GM23338 (cell line): Measurements from ENCODE around the gene TMEM126B. TPM values are rescaled to one million over a fixed set of nuclear protein-coding genes. Genes with fewer than 3 reads are reported as not detected.

Experiments
- ATAC-seq: fragments of 200-7000 bp; cut with Tn5 transposase; 3 replicates; pipeline ENCODE4 v1.9.1; 2020
- DNase-seq: peaks from one replicate; pipeline ENCODE4 v3.0.0-alpha.2; 2015; ENCODE audit warnings: low spot score
- H2AFZ ChIP-seq: fragments of 200-600 bp; sonication (generic); 2 replicates; pipeline ENCODE4 v1.8.0; 2016; ENCODE audit warnings: antibody characterized with exemption, mild to moderate bottlenecking, moderate library complexity
- H3F3A ChIP-seq: fragments of 200-600 bp; sonication (generic); replicated peaks from 2 replicates; pipeline ENCODE4 v1.8.0; 2017; ENCODE audit warnings: antibody characterized with exemption, mixed run types, low read depth
- H3K27ac ChIP-seq: fragments of 200-600 bp; sonication (generic); 2 replicates; pipeline ENCODE4 v1.6.1; 2016; ENCODE audit warnings: low read depth
- H3K27me3 ChIP-seq: fragments of 200-600 bp; sonication (generic); 2 replicates; pipeline ENCODE4 v1.8.0; 2016; ENCODE audit warnings: mild to moderate bottlenecking, mixed run types, moderate library complexity; ENCODE audit not compliant: insufficient read depth
- H3K36me3 ChIP-seq: fragments of 200-600 bp; sonication (generic); 2 replicates; pipeline ENCODE4 v1.8.0; 2016; ENCODE audit warnings: mild to moderate bottlenecking; ENCODE audit not compliant: insufficient read depth
- H3K4me1 ChIP-seq: fragments of 200-600 bp; sonication (generic); 2 replicates; pipeline ENCODE4 v1.8.0; 2016; ENCODE audit warnings: mild to moderate bottlenecking, moderate library complexity; ENCODE audit not compliant: insufficient read depth
- H3K4me2 ChIP-seq: fragments of 200-600 bp; sonication (generic); 2 replicates; pipeline ENCODE4 v1.7.1; 2017; ENCODE audit warnings: mixed run types
- H3K4me3 ChIP-seq: fragments of 200-600 bp; sonication (generic); 2 replicates; pipeline ENCODE4 v1.6.1; 2016; ENCODE audit warnings: mixed run types
- H3K79me2 ChIP-seq: fragments of 200-600 bp; sonication (generic); replicated peaks from 2 replicates; pipeline ENCODE4 v1.8.0; 2017; ENCODE audit warnings: mild to moderate bottlenecking; ENCODE audit not compliant: insufficient read depth
- H3K9me2 ChIP-seq: fragments of 200-600 bp; sonication (generic); 2 replicates; pipeline ENCODE4 v1.8.0; 2017; ENCODE audit not compliant: insufficient read depth
- H4K20me1 ChIP-seq: fragments of 200-600 bp; sonication (generic); replicated peaks from 2 replicates; pipeline ENCODE4 v1.8.0; 2017; ENCODE audit warnings: mild to moderate bottlenecking; ENCODE audit not compliant: insufficient read depth
- H3K27ac Mint-ChIP-seq: 2 replicates; pipeline ENCODE4 v1.8.0; 2020; ENCODE audit warnings: inconsistent platforms, mild to moderate bottlenecking, moderate library complexity, mixed read lengths
- H3K27me3 Mint-ChIP-seq: 3 replicates; pipeline ENCODE4 v1.8.0; 2022; ENCODE audit warnings: low read depth, mild to moderate bottlenecking, moderate library complexity, mixed read lengths, inconsistent platforms; ENCODE audit not compliant: insufficient read depth, poor library complexity
- H3K36me3 Mint-ChIP-seq: 3 replicates; pipeline ENCODE4 v1.8.0; 2021; ENCODE audit warnings: low read depth, mild to moderate bottlenecking, inconsistent platforms, moderate library complexity, mixed read lengths
- H3K4me1 Mint-ChIP-seq: 3 replicates; pipeline ENCODE4 v1.8.0; 2020; ENCODE audit warnings: mild to moderate bottlenecking, inconsistent platforms, mixed read lengths
- H3K4me3 Mint-ChIP-seq: 3 replicates; pipeline ENCODE4 v1.8.0; 2021; ENCODE audit warnings: moderate library complexity, mild to moderate bottlenecking, inconsistent platforms, mixed read lengths
- H3K9me3 Mint-ChIP-seq: 3 replicates; pipeline ENCODE4 v1.8.0; 2020; ENCODE audit warnings: moderate library complexity, mild to moderate bottlenecking, inconsistent platforms, mixed read lengths
- CREB1 ChIP-seq: fragments of 250-450 bp; sonication (Bioruptor Pico); IDR thresholded peaks from 2 replicates; pipeline ENCODE4 v1.5.0; 2020; ENCODE audit warnings: low read depth, mild to moderate bottlenecking, moderate library complexity
- CTCF ChIP-seq, 2 experiments: fragments of 200-600 bp in 1 of 2; sonication (generic) in 1 of 2; conservative IDR thresholded peaks; 2 replicates each; pipeline versions ENCODE4 v1.5.1 to v1.6.1; 2016 to 2017; ENCODE audit warnings: antibody characterized with exemption in 2 of 2, low read depth in 2 of 2, mild to moderate bottlenecking in 2 of 2, moderate library complexity in 1 of 2
- ETS1 ChIP-seq: IDR thresholded peaks from 2 replicates; pipeline ENCODE4 v1.6.1; 2016; ENCODE audit warnings: antibody characterized with exemption
- EZH2 ChIP-seq: fragments of 200-600 bp; sonication (generic); IDR thresholded peaks from one replicate; pipeline ENCODE4 v1.8.0; 2017; ENCODE audit warnings: antibody characterized with exemption, mild to moderate bottlenecking, low read depth; ENCODE audit not compliant: unreplicated experiment
- EZH2phosphoT487 ChIP-seq: fragments of 200-600 bp; sonication (generic); IDR thresholded peaks from one replicate; pipeline ENCODE4 v1.8.1; 2018; ENCODE audit warnings: antibody characterized with exemption; ENCODE audit not compliant: unreplicated experiment
- JUNB ChIP-seq: IDR thresholded peaks from one replicate; pipeline ENCODE4 v1.6.1; 2016; ENCODE audit warnings: antibody characterized with exemption; ENCODE audit not compliant: unreplicated experiment
- NANOG ChIP-seq: IDR thresholded peaks from 2 replicates; pipeline ENCODE4 v1.6.1; 2016; ENCODE audit warnings: antibody characterized with exemption, borderline replicate concordance
- REST ChIP-seq: IDR thresholded peaks from one replicate; pipeline ENCODE4 v1.6.1; 2018; ENCODE audit warnings: antibody characterized with exemption; ENCODE audit not compliant: unreplicated experiment
- STAT1 ChIP-seq: IDR thresholded peaks from one replicate; pipeline ENCODE4 v1.6.1; 2016; ENCODE audit warnings: antibody characterized with exemption; ENCODE audit not compliant: unreplicated experiment
- ZNF114 ChIP-seq: fragments of 250-450 bp; sonication (Bioruptor Pico); IDR thresholded peaks from 2 replicates; pipeline ENCODE4 v1.5.0; 2020; ENCODE audit warnings: mild to moderate bottlenecking, moderate library complexity
- ZNF331 ChIP-seq: fragments of 250-450 bp; sonication (Bioruptor Pico); IDR thresholded peaks from 2 replicates; pipeline ENCODE4 v1.5.0; 2020; ENCODE audit warnings: low read depth, mild to moderate bottlenecking, moderate library complexity
- long read RNA-seq: library from polyadenylated mRNA; unstranded; transcript quantifications from one replicate; pipeline ENCODE4 v2.0.0, GENCODE V29; 2020; ENCODE audit not compliant: unreplicated experiment
- polyA plus RNA-seq: library from polyadenylated mRNA; unstranded; fragments of >200 nt; fragmentation: Nextera tagmentation; extraction: Ambion mirVana; gene quantifications from 2 replicates; pipeline ENCODE4 v1.2.1, GENCODE V29; 2016
- total RNA-seq: library from RNA; depleted of rRNA; stranded (reverse); fragments of >200 nt; shearing (Covaris generic); gene quantifications from 2 replicates; pipeline ENCODE4 v1.2.3, GENCODE V29; 2014; rRNA removed
- TF ChIP-seq, protein P1 (sequence below): fragments of 250-450 bp; sonication (Bioruptor Pico); IDR thresholded peaks from 2 replicates; pipeline ENCODE4 v1.5.0; 2020; ENCODE audit warnings: mild to moderate bottlenecking, moderate library complexity

The TMEM126B gene
- total RNA-seq (93.0 and 96.1 TPM in 2 replicates), polyA plus RNA-seq (169 and 176 TPM in 2 replicates)
- long read RNA-seq, transcript TMEM126B-201 (5 exons, 989 nt), result major isoform, 17 of 45 reads
- long read RNA-seq, transcript TMEM126B-202 (6 exons, 1,210 nt), result major isoform, 17 of 45 reads
- long read RNA-seq, partial matches to known transcripts, result 3 of 45 reads
- long read RNA-seq, other reads (novel, unspliced or antisense), result 5 of 45 reads

DNA sequence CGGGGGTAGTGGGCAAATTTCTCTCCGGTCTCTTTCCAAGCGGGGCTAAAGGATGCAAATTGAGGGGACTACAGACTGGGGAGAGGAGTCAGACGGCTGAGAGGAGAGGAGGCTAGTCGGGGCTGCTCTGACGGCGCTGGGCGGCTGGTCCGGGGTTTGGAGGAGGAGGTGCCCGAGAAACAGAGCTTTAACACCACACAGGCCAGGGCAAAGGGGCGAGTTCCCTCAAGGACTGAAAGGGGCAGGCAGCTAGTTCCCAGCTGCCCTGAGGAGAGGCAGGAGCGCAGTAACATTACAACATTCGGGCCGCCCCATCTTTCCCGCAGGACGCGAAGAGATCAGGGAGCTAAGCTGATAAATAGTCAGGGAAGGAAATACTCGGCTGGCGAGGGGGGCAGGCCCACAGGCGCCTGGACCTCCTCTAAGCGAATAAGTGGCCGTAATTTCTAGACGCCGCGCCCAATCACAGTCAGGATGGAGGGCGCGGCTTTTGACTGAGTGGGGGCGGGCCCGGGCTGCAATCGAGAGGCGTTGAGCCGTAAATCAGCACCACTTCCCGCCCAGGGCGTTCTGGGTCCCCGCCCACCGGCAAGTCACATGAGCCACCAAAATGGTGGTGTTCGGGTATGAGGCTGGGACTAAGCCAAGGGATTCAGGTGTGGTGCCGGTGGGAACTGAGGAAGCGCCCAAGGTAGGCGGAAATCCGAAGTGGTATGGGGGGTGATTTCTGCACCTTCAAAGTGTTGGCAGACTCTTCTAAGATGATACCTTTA, at the start of gene TMEM126B:
TMEM126B (plus strand) TSS at position 596 of the 773 bp plus-strand sequence; CDS start at position 611, 15 bp downstream.
- H3K4me1 Mint-ChIP-seq, result peaks cover 21% of the 10 kb centered on the region
- peaks cover 20% of the 10 kb centered on the region; the same call in 2 of the 3 replicates for H3K36me3 Mint-ChIP-seq
- ATAC-seq (peak; percentile 98), DNase-seq (peak; percentile 100)
- peaks cover 9% of the 10 kb centered on the region; the same call in 1 of the 2 replicates for H3F3A ChIP-seq
- peak within 1 kb of the TSS; percentile 93 for H3K4me3 Mint-ChIP-seq
- peak within 1 kb of the TSS; percentile 95 for H2AFZ ChIP-seq
- H3K4me1 ChIP-seq, result peaks cover 17% of the 10 kb centered on the region; the same call in 1 of the 2 replicates
- peak within 1 kb of the TSS; percentile 88 for H3K27ac ChIP-seq
- H3K4me2 ChIP-seq, result peak within 1 kb of the TSS; percentile 94
- no peaks in the 10 kb centered on the region; the same call in 2 of the 3 replicates for H3K9me3 Mint-ChIP-seq
- H3K79me2 ChIP-seq, result peaks cover 47% of the 10 kb centered on the region
- H3K36me3 ChIP-seq, result peaks cover 17% of the 10 kb centered on the region; the same call in 1 of the 2 replicates
- H3K27me3 Mint-ChIP-seq, result no peaks in the 10 kb centered on the region
- no peaks in the 10 kb centered on the region; the same call in 1 of the 2 replicates for H4K20me1 ChIP-seq
- peak within 1 kb of the TSS; percentile 71 for H3K4me3 ChIP-seq
- H3K27ac Mint-ChIP-seq, result peak within 1 kb of the TSS; percentile 96
- H3K27me3 ChIP-seq, result no peaks in the 10 kb centered on the region
- no peaks in the 10 kb centered on the region for H3K9me2 ChIP-seq
- TF ChIP-seq CREB1, result 0 out of 2 replicates have a peak, but pooled peaks have one; percentile 23
- TF ChIP-seq CTCF (conservative IDR thresholded peaks at IDR 0.05; ENCODE audit: low read depth in 2 of 2), result no peak
- no peak for TF ChIP-seq EZH2
- TF ChIP-seq ZNF114 (CRISPR knock-in tag), result no peak
- no peak for TF ChIP-seq STAT1
- no peak for TF ChIP-seq ZNF331
- no peak for TF ChIP-seq EZH2phosphoT487
- no peak for TF ChIP-seq JUNB
- TF ChIP-seq REST, result no peak
- TF ChIP-seq, protein P1, sequence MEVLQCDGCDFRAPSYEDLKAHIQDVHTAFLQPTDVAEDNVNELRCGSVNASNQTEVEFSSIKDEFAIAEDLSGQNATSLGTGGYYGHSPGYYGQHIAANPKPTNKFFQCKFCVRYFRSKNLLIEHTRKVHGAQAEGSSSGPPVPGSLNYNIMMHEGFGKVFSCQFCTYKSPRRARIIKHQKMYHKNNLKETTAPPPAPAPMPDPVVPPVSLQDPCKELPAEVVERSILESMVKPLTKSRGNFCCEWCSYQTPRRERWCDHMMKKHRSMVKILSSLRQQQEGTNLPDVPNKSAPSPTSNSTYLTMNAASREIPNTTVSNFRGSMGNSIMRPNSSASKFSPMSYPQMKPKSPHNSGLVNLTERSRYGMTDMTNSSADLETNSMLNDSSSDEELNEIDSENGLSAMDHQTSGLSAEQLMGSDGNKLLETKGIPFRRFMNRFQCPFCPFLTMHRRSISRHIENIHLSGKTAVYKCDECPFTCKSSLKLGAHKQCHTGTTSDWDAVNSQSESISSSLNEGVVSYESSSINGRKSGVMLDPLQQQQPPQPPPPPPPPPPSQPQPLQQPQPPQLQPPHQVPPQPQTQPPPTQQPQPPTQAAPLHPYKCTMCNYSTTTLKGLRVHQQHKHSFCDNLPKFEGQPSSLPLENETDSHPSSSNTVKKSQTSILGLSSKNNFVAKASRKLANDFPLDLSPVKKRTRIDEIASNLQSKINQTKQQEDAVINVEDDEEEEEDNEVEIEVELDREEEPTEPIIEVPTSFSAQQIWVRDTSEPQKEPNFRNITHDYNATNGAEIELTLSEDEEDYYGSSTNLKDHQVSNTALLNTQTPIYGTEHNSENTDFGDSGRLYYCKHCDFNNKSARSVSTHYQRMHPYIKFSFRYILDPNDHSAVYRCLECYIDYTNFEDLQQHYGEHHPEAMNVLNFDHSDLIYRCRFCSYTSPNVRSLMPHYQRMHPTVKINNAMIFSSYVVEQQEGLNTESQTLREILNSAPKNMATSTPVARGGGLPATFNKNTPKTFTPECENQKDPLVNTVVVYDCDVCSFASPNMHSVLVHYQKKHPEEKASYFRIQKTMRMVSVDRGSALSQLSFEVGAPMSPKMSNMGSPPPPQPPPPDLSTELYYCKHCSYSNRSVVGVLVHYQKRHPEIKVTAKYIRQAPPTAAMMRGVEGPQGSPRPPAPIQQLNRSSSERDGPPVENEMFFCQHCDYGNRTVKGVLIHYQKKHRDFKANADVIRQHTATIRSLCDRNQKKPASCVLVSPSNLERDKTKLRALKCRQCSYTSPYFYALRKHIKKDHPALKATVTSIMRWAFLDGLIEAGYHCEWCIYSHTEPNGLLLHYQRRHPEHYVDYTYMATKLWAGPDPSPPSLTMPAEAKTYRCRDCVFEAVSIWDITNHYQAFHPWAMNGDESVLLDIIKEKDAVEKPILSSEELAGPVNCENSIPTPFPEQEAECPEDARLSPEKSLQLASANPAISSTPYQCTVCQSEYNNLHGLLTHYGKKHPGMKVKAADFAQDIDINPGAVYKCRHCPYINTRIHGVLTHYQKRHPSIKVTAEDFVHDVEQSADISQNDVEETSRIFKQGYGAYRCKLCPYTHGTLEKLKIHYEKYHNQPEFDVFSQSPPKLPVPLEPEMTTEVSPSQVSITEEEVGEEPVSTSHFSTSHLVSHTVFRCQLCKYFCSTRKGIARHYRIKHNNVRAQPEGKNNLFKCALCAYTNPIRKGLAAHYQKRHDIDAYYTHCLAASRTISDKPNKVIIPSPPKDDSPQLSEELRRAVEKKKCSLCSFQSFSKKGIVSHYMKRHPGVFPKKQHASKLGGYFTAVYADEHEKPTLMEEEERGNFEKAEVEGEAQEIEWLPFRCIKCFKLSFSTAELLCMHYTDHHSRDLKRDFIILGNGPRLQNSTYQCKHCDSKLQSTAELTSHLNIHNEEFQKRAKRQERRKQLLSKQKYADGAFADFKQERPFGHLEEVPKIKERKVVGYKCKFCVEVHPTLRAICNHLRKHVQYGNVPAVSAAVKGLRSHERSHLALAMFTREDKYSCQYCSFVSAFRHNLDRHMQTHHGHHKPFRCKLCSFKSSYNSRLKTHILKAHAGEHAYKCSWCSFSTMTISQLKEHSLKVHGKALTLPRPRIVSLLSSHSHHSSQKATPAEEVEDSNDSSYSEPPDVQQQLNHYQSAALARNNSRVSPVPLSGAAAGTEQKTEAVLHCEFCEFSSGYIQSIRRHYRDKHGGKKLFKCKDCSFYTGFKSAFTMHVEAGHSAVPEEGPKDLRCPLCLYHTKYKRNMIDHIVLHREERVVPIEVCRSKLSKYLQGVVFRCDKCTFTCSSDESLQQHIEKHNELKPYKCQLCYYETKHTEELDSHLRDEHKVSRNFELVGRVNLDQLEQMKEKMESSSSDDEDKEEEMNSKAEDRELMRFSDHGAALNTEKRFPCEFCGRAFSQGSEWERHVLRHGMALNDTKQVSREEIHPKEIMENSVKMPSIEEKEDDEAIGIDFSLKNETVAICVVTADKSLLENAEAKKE (CRISPR knock-in tag), result no peak
- no peak for TF ChIP-seq NANOG
- TF ChIP-seq ETS1, result peak; percentile 60; the same call in 1 of the 2 replicates
